ENCODE measurements around the gene NUDCD3. TPM values are rescaled to one million over a fixed set of nuclear protein-coding genes. Genes with fewer than 3 reads are reported as not detected.

NUDCD3 gene
- total and polyA plus RNA-seq, 2 of the 8 experiments (the other 6 are each of a cell fraction or from before 2014, with no cell fraction given) = 35.2 to 93.7 TPM

DNA sequence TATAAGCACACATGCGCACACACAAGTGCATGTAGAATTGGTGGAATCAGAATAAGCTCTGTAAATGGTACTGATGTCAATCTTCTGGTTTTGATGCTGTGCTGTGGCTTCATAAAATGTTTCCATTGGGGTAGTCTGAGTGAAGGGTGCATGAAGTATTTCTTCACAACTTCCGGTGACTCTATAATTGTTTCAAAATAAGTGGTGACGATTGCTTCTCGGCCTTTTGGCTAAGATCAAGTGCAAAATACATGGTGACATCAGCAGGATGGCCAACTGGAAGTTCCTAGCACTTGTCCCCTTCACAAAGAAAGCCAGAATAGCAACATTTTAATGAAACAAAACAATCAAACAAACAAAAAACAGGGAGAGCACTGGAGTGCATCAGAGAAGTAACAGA, 123.5 kb downstream of the NUDCD3 start:
- no peak overlapping the region for H4K91ac ChIP-seq (replicated peaks; ENCODE audit: insufficient read length, low read length)
- no peak overlapping the region for H3K18ac ChIP-seq (ENCODE audit: extremely low read depth, low read length)
- no peak overlapping the region for H2BK120ac ChIP-seq (replicated peaks; ENCODE audit: low read depth, low read length)
- H3K4me3 ChIP-seq (ENCODE audit: extremely low read depth in 1 of 4, insufficient read depth in 2 of 4, low read depth in 3 of 4, low read length in 4 of 4) = no peak overlapping the region
- no peaks in the 10 kb centered on the region for H3K9me3 ChIP-seq (ENCODE audit: insufficient read depth in 2 of 2, low read depth in 1 of 2, low read length in 1 of 2)
- no peak overlapping the region for H3K56ac ChIP-seq (replicated peaks; ENCODE audit: insufficient read length, low read depth, low read length)
- FAIRE-seq (no peak), DNase-seq (ENCODE audit: low read depth in 1 of 2, low spot score in 2 of 2) (no peak)
- no peak overlapping the region for H3K14ac ChIP-seq (ENCODE audit: insufficient read length)
- POLR2A ChIA-PET (ENCODE audit: partially characterized antibody) = no interaction called here
- H3K23ac ChIP-seq (ENCODE audit: insufficient read length) = no peak overlapping the region
- no peak overlapping the region for H2AK5ac ChIP-seq (ENCODE audit: low read depth, low read length)
- no peak overlapping the region for H2AFZ ChIP-seq (ENCODE audit: low read length)
- H4K20me1 ChIP-seq (replicated peaks in 1 of 2; ENCODE audit: control insufficient read depth in 1 of 2, insufficient read depth in 2 of 2, low read length in 2 of 2) = peaks cover 0 to 1% of the 10 kb centered on the region in 2 experiments
- no peak overlapping the region for H3K4ac ChIP-seq (replicated peaks; ENCODE audit: insufficient read length, low read depth, low read length)
- H3K27me3 ChIP-seq (replicated peaks in 1 of 4; ENCODE audit: control insufficient read depth in 3 of 4, extremely low read depth in 1 of 4, insufficient read depth in 3 of 4, low read length in 3 of 4) = no peaks in the 10 kb centered on the region; a peak in 2 of 7 replicates
- CTCF ChIA-PET (ENCODE audit: partially characterized antibody) = interaction anchor here (0.6 to 1.8 kb wide), 8 partner anchors 8 to 127 kb away, joined by 3 to 14 read pairs (median 4); no protein-coding TSS in a partner anchor
- H2BK20ac ChIP-seq (ENCODE audit: low read length) = no peak overlapping the region
- no peaks in the 10 kb centered on the region for H3K79me1 ChIP-seq (ENCODE audit: low read depth, low read length)
- no peak overlapping the region for H2BK5ac ChIP-seq (ENCODE audit: low read depth, low read length)
- no peaks in the 10 kb centered on the region for H3K36me3 ChIP-seq (ENCODE audit: control insufficient read depth in 2 of 4, insufficient read depth in 4 of 4, low read length in 3 of 4)
- H2BK12ac ChIP-seq (ENCODE audit: low read depth, low read length) = no peak overlapping the region
- no peaks in the 10 kb centered on the region for H3K23me2 ChIP-seq (ENCODE audit: low read depth, low read length)
- no peak overlapping the region for H2BK15ac ChIP-seq (ENCODE audit: low read length)
- no peaks in the 10 kb centered on the region for H3K4me1 ChIP-seq (replicated peaks in 1 of 4; ENCODE audit: control insufficient read depth in 3 of 4, insufficient read depth in 4 of 4, low read length in 3 of 4)
- H4K8ac ChIP-seq (ENCODE audit: extremely low read depth, insufficient read depth, low read length) = no peak overlapping the region
- no peaks in the 10 kb centered on the region for H3K79me2 ChIP-seq (ENCODE audit: control insufficient read depth in 1 of 2, insufficient read depth in 2 of 2, low read length in 2 of 2)
- WGBS, 2 experiments (ENCODE audit: extremely low coverage in 1 of 2, insufficient coverage in 1 of 2, insufficient read length in 1 of 2, insufficient replicate concordance in 2 of 2, low coverage in 1 of 2, low lambda C conversion rate in 2 of 2, missing lambda C conversion rate in 1 of 2) = 68% methylated on average over 4 of the region's 4 CpGs; no CpG with 5 or more reads in 1 of the 2 experiments
- H3K4me2 ChIP-seq (ENCODE audit: insufficient read depth in 1 of 2, low read depth in 2 of 2, low read length in 2 of 2) = no peak overlapping the region
- H3K27ac ChIP-seq (ENCODE audit: low read depth, low read length) = no peak overlapping the region
- no peak overlapping the region for H4K5ac ChIP-seq (ENCODE audit: insufficient read length, low read depth, low read length)
- TF ChIP-seq EGR1 (IDR thresholded peaks at IDR 0.05; ENCODE audit: borderline replicate concordance, low read depth, low read length) (no peak), SAP30 (IDR thresholded peaks at IDR 0.05; ENCODE audit: insufficient read depth, insufficient replicate concordance, low read length) (no peak), SP1 (IDR thresholded peaks at IDR 0.05; ENCODE audit: low read depth, low read length) (no peak), SP2 (IDR thresholded peaks at IDR 0.05; ENCODE audit: low read length) (no peak), PHF8 (conservative IDR thresholded peaks at IDR 0.05; ENCODE audit: low read depth, low read length) (no peak), RAD21 (IDR thresholded peaks at IDR 0.05 in 1 of 2, conservative IDR thresholded peaks at IDR 0.05 in 1 of 2; ENCODE audit: low read depth in 2 of 2, low read length in 2 of 2) (no peak), EZH2 (IDR thresholded peaks at IDR 0.05; ENCODE audit: low read depth, low read length, severe bottlenecking) (no peak), RFX5 (IDR thresholded peaks at IDR 0.05; ENCODE audit: borderline replicate concordance, low read depth, low read length) (no peak)
- TF ChIP-seq, protein P1, sequence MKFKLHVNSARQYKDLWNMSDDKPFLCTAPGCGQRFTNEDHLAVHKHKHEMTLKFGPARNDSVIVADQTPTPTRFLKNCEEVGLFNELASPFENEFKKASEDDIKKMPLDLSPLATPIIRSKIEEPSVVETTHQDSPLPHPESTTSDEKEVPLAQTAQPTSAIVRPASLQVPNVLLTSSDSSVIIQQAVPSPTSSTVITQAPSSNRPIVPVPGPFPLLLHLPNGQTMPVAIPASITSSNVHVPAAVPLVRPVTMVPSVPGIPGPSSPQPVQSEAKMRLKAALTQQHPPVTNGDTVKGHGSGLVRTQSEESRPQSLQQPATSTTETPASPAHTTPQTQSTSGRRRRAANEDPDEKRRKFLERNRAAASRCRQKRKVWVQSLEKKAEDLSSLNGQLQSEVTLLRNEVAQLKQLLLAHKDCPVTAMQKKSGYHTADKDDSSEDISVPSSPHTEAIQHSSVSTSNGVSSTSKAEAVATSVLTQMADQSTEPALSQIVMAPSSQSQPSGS (IDR thresholded peaks at IDR 0.05; ENCODE audit: low read length) = no peak
- no peak overlapping the region for H3K9ac ChIP-seq (replicated peaks in 1 of 4; ENCODE audit: extremely low read depth in 1 of 4, low read depth in 3 of 4, low read length in 3 of 4)

Measured in H1 (cell line).